Sigmoid colon (tissue), 4 donors: ENCODE data around the gene SLCO2B1.

ENCODE experiments used
- CTCF ChIP-seq, 4 experiments: fragments of 450-650 bp in 3 of 4; fragments of 200-600 bp in 1 of 4; IDR thresholded peaks; one replicate each; pipeline ENCODE4 v1.5.1; 2016 to 2019; ENCODE audit warnings: antibody characterized with exemption in 4 of 4, mild to moderate bottlenecking in 3 of 4, moderate library complexity in 2 of 4
- EP300 ChIP-seq, 4 donors: sonication (generic); formaldehyde crosslinking; IDR thresholded peaks; one replicate each; pipeline ENCODE4 v1.6.1; 2017; ENCODE audit warnings: antibody characterized with exemption in 4 of 4
- POLR2A ChIP-seq, 2 donors: fragments of 450-650 bp; IDR thresholded peaks; one replicate each; pipeline ENCODE4 v1.6.1; 2016; ENCODE audit warnings: antibody characterized with exemption in 2 of 2, mild to moderate bottlenecking in 2 of 2, moderate library complexity in 2 of 2
- POLR2AphosphoS5 ChIP-seq, 4 donors: sonication (generic); formaldehyde crosslinking; IDR thresholded peaks; one replicate each; pipeline ENCODE4 v1.6.1; 2017; ENCODE audit warnings: antibody characterized with exemption in 4 of 4

GRCh38 chr11:75240311-75241035 lies 89.6 kb downstream of the SLCO2B1 start, which contains the start of gene TPBGL:
- TF ChIP-seq CTCF (IDR thresholded peaks at IDR 0.05) (no peak), POLR2A (IDR thresholded peaks at IDR 0.05) (no peak), POLR2AphosphoS5 (IDR thresholded peaks at IDR 0.05) (no peak), EP300 (IDR thresholded peaks at IDR 0.05) (no peak)
